ENCODE results near the gene SHLD1.

DNA sequence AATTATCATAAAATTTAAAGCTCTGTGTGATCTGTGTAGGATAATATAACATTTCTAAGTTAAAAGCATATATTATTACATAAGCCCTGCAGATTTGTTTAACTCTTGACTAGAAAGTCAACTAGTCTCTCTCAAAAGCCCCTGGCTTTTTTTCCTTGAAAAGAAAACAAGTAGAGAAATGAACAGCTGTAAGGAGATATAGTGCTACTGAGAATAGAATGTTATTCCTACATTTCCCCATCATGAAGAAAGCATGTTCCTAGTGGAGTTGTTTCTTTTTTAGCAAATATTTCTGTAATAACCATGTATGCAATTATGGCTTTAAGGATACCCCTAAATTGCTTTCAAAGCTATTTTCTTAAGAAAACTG lies 37.6 kb downstream of the SHLD1 start:
- TF ChIP-seq EZH2 (IDR thresholded peaks at IDR 0.05; ENCODE audit: insufficient read depth, poor library complexity, severe bottlenecking) (no peak), EZH2phosphoT487 (IDR thresholded peaks at IDR 0.05; ENCODE audit: insufficient read depth, low read depth) (no peak)

Measured in GM23248 (cell line).